Keratinocyte (primary cell): Measurements from ENCODE around the gene TRIM23. TPM values are rescaled to one million over a fixed set of nuclear protein-coding genes. Genes with fewer than 3 reads are reported as not detected.

Experiments used
- DNase-seq: peaks from one replicate; pipeline ENCODE4 v3.0.0-alpha.2; 2011; ENCODE audit warnings: low read depth, missing footprints, low spot score
- FAIRE-seq: peaks from 2 replicates; lab custom pipeline; 2011; peaks lifted over from hg19 to GRCh38; lab: Jason Lieb, UNC
- H2AFZ ChIP-seq: 2 replicates; pipeline ENCODE4 v1.6.0; 2012; ENCODE audit warnings: low read length, control low read depth, inconsistent platforms; ENCODE audit not compliant: control insufficient read depth
- H3K27ac ChIP-seq: 2 replicates; pipeline ENCODE4 v1.5.1; 2011; ENCODE audit warnings: low read length; ENCODE audit not compliant: control insufficient read depth, insufficient read depth
- H3K27me3 ChIP-seq: 3 replicates; pipeline ENCODE4 v1.6.0; 2011; ENCODE audit warnings: low read length; ENCODE audit not compliant: control insufficient read depth, insufficient read depth; ENCODE audit errors: extremely low read depth
- H3K36me3 ChIP-seq, 2 experiments: 2 replicates in 1 of 2; 3 replicates in 1 of 2; pipeline ENCODE4 v1.5.1; 2011; ENCODE audit warnings: low read length in 2 of 2, mild to moderate bottlenecking in 1 of 2; ENCODE audit not compliant: control insufficient read depth in 2 of 2, insufficient read depth in 2 of 2; ENCODE audit errors: extremely low read depth in 1 of 2
- H3K4me1 ChIP-seq: 3 replicates; pipeline ENCODE4 v1.5.1; 2011; ENCODE audit warnings: low read length; ENCODE audit not compliant: control insufficient read depth, insufficient read depth; ENCODE audit errors: extremely low read depth
- H3K4me2 ChIP-seq: 3 replicates; pipeline ENCODE4 v1.6.0; 2011; ENCODE audit warnings: low read depth, low read length; ENCODE audit not compliant: control insufficient read depth, insufficient read depth; ENCODE audit errors: extremely low read depth
- H3K4me3 ChIP-seq, 3 experiments: fragments of 200-600 bp in 1 of 3; sonication (generic) in 1 of 3; 2 replicates in 2 of 3; 3 replicates in 1 of 3; pipeline ENCODE4 v1.5.1; 2011 to 2016; ENCODE audit warnings: low read length in 3 of 3, mild to moderate bottlenecking in 3 of 3, control low read depth in 2 of 3, inconsistent platforms in 1 of 3, low read depth in 1 of 3, mixed read lengths in 1 of 3, mixed run types in 1 of 3, moderate library complexity in 1 of 3; ENCODE audit not compliant: control insufficient read depth in 2 of 3, insufficient read depth in 2 of 3; ENCODE audit errors: extremely low read depth in 1 of 3
- H3K79me2 ChIP-seq: 2 replicates; pipeline ENCODE4 v1.6.0; 2012; ENCODE audit warnings: low read length; ENCODE audit not compliant: control insufficient read depth, insufficient read depth
- H3K9ac ChIP-seq: 3 replicates; pipeline ENCODE4 v1.6.0; 2011; ENCODE audit warnings: low read length; ENCODE audit not compliant: control insufficient read depth, insufficient read depth; ENCODE audit errors: extremely low read depth
- H3K9me1 ChIP-seq: 3 replicates; pipeline ENCODE4 v1.6.0; 2011; ENCODE audit warnings: low read length; ENCODE audit not compliant: control insufficient read depth, insufficient read depth; ENCODE audit errors: extremely low read depth
- H3K9me3 ChIP-seq: 2 replicates; pipeline ENCODE4 v1.5.1; 2012; ENCODE audit warnings: low read depth, low read length; ENCODE audit not compliant: control insufficient read depth
- H4K20me1 ChIP-seq: 3 replicates; pipeline ENCODE4 v1.6.0; 2011; ENCODE audit warnings: low read length; ENCODE audit not compliant: control insufficient read depth, insufficient read depth; ENCODE audit errors: extremely low read depth
- EZH2 ChIP-seq: IDR thresholded peaks from one replicate; pipeline ENCODE4 v1.6.1; 2012; ENCODE audit warnings: inconsistent platforms, mild to moderate bottlenecking, low read length, moderate library complexity
- dilution Hi-C: fragments of 300-500 bp; cut with MboI; formaldehyde crosslinking; loops from one replicate; pipeline ENCODE4 v1.7.0; 2020; ENCODE audit warnings: low sequenced_read_pairs; ENCODE audit not compliant: extremely low pct_ligation_motif_present
- polyA plus RNA-seq, 5 experiments: library from polyadenylated mRNA; depleted of rRNA in 3 of 5; stranded (reverse) in 3 of 5; stranded (forward) in 1 of 5; unstranded in 1 of 5; fragments of >200 nt; gene quantifications; 1 replicate in 1 of 5; 2 replicates in 3 of 5; 3 replicates in 1 of 5; pipeline versions ENCODE4 v1.2.1 to v1.2.3, GENCODE V29; 2011 to 2012; ENCODE audit warnings: missing spikeins in 2 of 5, low read depth in 1 of 5, low replicate concordance in 1 of 5
- small RNA-seq, 3 experiments: library from RNA; depleted of rRNA; stranded (forward); fragments of <200 nt; gene quantifications; one replicate each; pipeline ENCODE3, GENCODE V24; 2012; ENCODE audit warnings: low read depth in 3 of 3, low replicate concordance in 1 of 3; ENCODE audit not compliant: insufficient read length in 3 of 3
- TF ChIP-seq, protein P1 (sequence below), 3 experiments: IDR thresholded peaks in 1 of 3; conservative IDR thresholded peaks in 1 of 3; optimal IDR thresholded peaks in 1 of 3; 2 replicates in 2 of 3; 3 replicates in 1 of 3; pipeline versions ENCODE3 to v1.5.1; 2011; ENCODE audit warnings: low read length in 3 of 3, mild to moderate bottlenecking in 3 of 3, moderate library complexity in 2 of 3, control low read depth in 1 of 3, inconsistent platforms in 1 of 3; ENCODE audit not compliant: insufficient read depth in 2 of 3; ENCODE audit errors: extremely low read depth in 1 of 3

Gene TRIM23
- polyA plus RNA-seq, 1 donor (not counting 4 experiments of a cell fraction or from before 2014, with no cell fraction given), result 7.8 TPM

DNA sequence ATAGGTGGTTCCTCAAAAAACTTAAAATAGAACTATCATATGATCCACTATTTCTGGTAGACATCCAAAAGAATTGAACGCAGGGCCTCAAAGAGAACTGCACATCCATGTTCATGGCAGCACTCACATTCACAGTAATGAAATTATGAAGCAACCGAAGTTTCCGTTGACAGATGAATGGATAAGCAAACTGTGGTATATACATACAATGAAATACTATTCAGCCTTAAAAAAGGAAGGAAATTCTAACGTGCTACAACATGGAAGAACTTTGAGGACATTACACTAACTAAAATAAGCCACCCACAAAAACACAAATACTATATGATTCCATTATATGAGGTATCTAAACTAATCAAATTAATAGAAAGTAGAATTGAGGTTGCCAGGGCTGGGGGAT, 79.7 kb downstream of the TRIM23 start:
- Histone ChIP-seq H3K9me1 (no peaks in the 10 kb centered on the region), H4K20me1 (no peaks in the 10 kb centered on the region), H3K27ac (no peak overlapping the region), H3K4me1 (peaks cover 4% of the 10 kb centered on the region), H3K79me2 (no peaks in the 10 kb centered on the region), H3K4me3 (no peak overlapping the region), H3K9ac (no peak overlapping the region), H3K27me3 (no peaks in the 10 kb centered on the region), H3K4me2 (no peak overlapping the region), H3K36me3 (peaks cover 0 to 5% of the 10 kb centered on the region in 2 experiments), H2AFZ (no peak overlapping the region), H3K9me3 (no peaks in the 10 kb centered on the region)
- DNase-seq (no peak), FAIRE-seq (no peak)
- dilution Hi-C loops, result no loop called here
- no peak for TF ChIP-seq EZH2
- TF ChIP-seq, protein P1, sequence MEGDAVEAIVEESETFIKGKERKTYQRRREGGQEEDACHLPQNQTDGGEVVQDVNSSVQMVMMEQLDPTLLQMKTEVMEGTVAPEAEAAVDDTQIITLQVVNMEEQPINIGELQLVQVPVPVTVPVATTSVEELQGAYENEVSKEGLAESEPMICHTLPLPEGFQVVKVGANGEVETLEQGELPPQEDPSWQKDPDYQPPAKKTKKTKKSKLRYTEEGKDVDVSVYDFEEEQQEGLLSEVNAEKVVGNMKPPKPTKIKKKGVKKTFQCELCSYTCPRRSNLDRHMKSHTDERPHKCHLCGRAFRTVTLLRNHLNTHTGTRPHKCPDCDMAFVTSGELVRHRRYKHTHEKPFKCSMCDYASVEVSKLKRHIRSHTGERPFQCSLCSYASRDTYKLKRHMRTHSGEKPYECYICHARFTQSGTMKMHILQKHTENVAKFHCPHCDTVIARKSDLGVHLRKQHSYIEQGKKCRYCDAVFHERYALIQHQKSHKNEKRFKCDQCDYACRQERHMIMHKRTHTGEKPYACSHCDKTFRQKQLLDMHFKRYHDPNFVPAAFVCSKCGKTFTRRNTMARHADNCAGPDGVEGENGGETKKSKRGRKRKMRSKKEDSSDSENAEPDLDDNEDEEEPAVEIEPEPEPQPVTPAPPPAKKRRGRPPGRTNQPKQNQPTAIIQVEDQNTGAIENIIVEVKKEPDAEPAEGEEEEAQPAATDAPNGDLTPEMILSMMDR (optimal IDR thresholded peaks at IDR 0.05 in 1 of 3, IDR thresholded peaks at IDR 0.05 in 1 of 3, conservative IDR thresholded peaks at IDR 0.05 in 1 of 3; ENCODE audit: extremely low read depth in 1 of 3, insufficient read depth in 2 of 3, low read length in 3 of 3), result no peak

DNA sequence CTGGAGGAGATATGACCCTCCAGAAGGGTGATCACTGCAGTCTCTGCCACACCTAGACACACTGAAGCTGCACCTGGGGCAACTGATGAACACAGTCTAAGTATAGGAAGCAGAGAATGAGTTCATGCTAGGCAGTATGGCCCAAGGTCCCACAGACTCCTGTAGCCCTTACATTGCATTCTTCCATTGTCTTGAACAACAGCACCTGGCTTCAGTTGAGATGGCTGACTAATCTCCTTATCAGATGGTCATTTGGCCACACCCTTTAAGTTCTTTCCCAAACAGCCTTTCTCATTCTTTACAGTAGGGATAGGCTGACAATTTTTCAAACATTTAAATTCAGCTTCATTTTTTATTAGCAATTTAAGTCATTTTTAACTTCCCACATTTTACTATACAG, 84.3 kb downstream of the TRIM23 start:
- H2AFZ ChIP-seq, result no peak overlapping the region
- no peak overlapping the region for H3K9ac ChIP-seq
- no peaks in the 10 kb centered on the region for H3K27me3 ChIP-seq
- no peak overlapping the region for H3K27ac ChIP-seq
- DNase-seq, result peak; percentile 35
- no peak overlapping the region for H3K4me3 ChIP-seq
- H3K9me3 ChIP-seq, result no peaks in the 10 kb centered on the region
- no peaks in the 10 kb centered on the region for H3K79me2 ChIP-seq
- peak; percentile 71 for FAIRE-seq
- no peaks in the 10 kb centered on the region for H4K20me1 ChIP-seq
- peaks cover 4% of the 10 kb centered on the region for H3K4me1 ChIP-seq
- dilution Hi-C loops, result no loop called here
- H3K9me1 ChIP-seq, result no peaks in the 10 kb centered on the region
- H3K36me3 ChIP-seq, result peaks cover 0 to 5% of the 10 kb centered on the region in 2 experiments
- no peak overlapping the region for H3K4me2 ChIP-seq
- TF ChIP-seq, protein P1 (optimal IDR thresholded peaks at IDR 0.05 in 1 of 3, IDR thresholded peaks at IDR 0.05 in 1 of 3, conservative IDR thresholded peaks at IDR 0.05 in 1 of 3; ENCODE audit: extremely low read depth in 1 of 3, insufficient read depth in 2 of 3, low read length in 3 of 3), result no peak
- TF ChIP-seq EZH2, result no peak

Small RNA genes lying within 50 kb of the gene (small RNA-seq; reads per million reads assigned to genes)
- 0 reads per million in 3 experiments for gene RNU6-540P

Other genes starting within 250 kb of the TRIM23 start
- 6.7 to 14.7 TPM (median 10.9 TPM) in 3 replicates for gene ADAMTS6, start 142.4 kb downstream of the TRIM23 start, polyA plus RNA-seq
- 3.2 to 15.4 TPM (median 7.4 TPM) in 3 replicates for gene CENPK, start 61.2 kb downstream of the TRIM23 start, polyA plus RNA-seq
- gene PPWD1, start 61.0 kb downstream of the TRIM23 start, polyA plus RNA-seq, result 5.1 to 18.3 TPM (median 10.5 TPM) in 3 replicates
- gene SHLD3, start 694 bp upstream of the TRIM23 start, polyA plus RNA-seq, result 2.1 to 3.6 TPM (median 2.4 TPM) in 3 replicates
- gene TRAPPC13, start 694 bp upstream of the TRIM23 start, polyA plus RNA-seq, result 10.7 to 22.2 TPM (median 19.1 TPM) in 3 replicates
- 4.5 to 10.4 TPM (median 5.9 TPM) in 3 replicates for gene SGTB, start 97.8 kb upstream of the TRIM23 start, polyA plus RNA-seq
- 14.4 to 26.1 TPM (median 25.4 TPM) in 3 replicates for gene NLN, start 97.9 kb upstream of the TRIM23 start, polyA plus RNA-seq